Mesendoderm (in vitro differentiated cells): ENCODE measurements around the gene MAP2K4.

Experiments used
- DNase-seq: peaks from one replicate; pipeline ENCODE4 v3.0.0; 2013
- H2AK5ac ChIP-seq: 2 replicates; pipeline ENCODE4 v1.6.1; 2013; ENCODE audit warnings: low read length, inconsistent platforms
- H2BK120ac ChIP-seq: 2 replicates; pipeline ENCODE4 v1.6.1; 2013; ENCODE audit warnings: low read depth, mild to moderate bottlenecking, low read length, moderate library complexity, mixed read lengths
- H2BK15ac ChIP-seq: replicated peaks from 2 replicates; pipeline ENCODE4 v1.6.1; 2013; ENCODE audit warnings: low read depth, mild to moderate bottlenecking, moderate library complexity
- H2BK5ac ChIP-seq: 2 replicates; pipeline ENCODE4 v1.6.1; 2013; ENCODE audit warnings: low read length, inconsistent platforms
- H3K18ac ChIP-seq: 2 replicates; pipeline ENCODE4 v1.6.1; 2013; ENCODE audit warnings: mild to moderate bottlenecking, low read length, mixed read lengths
- H3K23ac ChIP-seq: one replicate; pipeline ENCODE4 v1.6.1; 2013; ENCODE audit warnings: low read length
- H3K27ac ChIP-seq: 2 replicates; pipeline ENCODE4 v1.5.1; 2013; ENCODE audit warnings: low read depth, mild to moderate bottlenecking, inconsistent platforms, low read length, moderate library complexity
- H3K27me3 ChIP-seq: 2 replicates; pipeline ENCODE4 v1.6.1; 2013; ENCODE audit warnings: low read length, control low read depth, mild to moderate bottlenecking, inconsistent platforms; ENCODE audit not compliant: insufficient read depth, poor library complexity
- H3K36me3 ChIP-seq: 2 replicates; pipeline ENCODE4 v1.6.1; 2013; ENCODE audit warnings: low read length, inconsistent platforms; ENCODE audit not compliant: control insufficient read depth, insufficient read depth
- H3K4ac ChIP-seq: one replicate; pipeline ENCODE4 v1.6.1; 2013; ENCODE audit warnings: low read depth, mild to moderate bottlenecking, low read length, moderate library complexity
- H3K4me1 ChIP-seq: 2 replicates; pipeline ENCODE4 v1.6.1; 2013; ENCODE audit warnings: low read depth, low read length, inconsistent platforms; ENCODE audit not compliant: control insufficient read depth
- H3K4me2 ChIP-seq: 2 replicates; pipeline ENCODE4 v1.6.1; 2013; ENCODE audit warnings: low read length
- H3K4me3 ChIP-seq: 2 replicates; pipeline ENCODE4 v1.5.1; 2013; ENCODE audit warnings: mild to moderate bottlenecking, low read length
- H3K56ac ChIP-seq: one replicate; pipeline ENCODE4 v1.6.1; 2013; ENCODE audit warnings: low read length
- H3K79me1 ChIP-seq: 2 replicates; pipeline ENCODE4 v1.6.1; 2013; ENCODE audit warnings: low read length, inconsistent platforms
- H3K79me2 ChIP-seq: 2 replicates; pipeline ENCODE4 v1.6.1; 2013; ENCODE audit warnings: mild to moderate bottlenecking, low read length; ENCODE audit not compliant: control insufficient read depth, insufficient read depth
- H3K9ac ChIP-seq: 2 replicates; pipeline ENCODE4 v1.6.1; 2013; ENCODE audit warnings: low read length, inconsistent platforms
- H4K5ac ChIP-seq: one replicate; pipeline ENCODE4 v1.6.1; 2013; ENCODE audit warnings: low read length
- H4K8ac ChIP-seq: one replicate; pipeline ENCODE4 v1.6.1; 2013; ENCODE audit warnings: low read depth, mild to moderate bottlenecking, control low read depth, low read length, moderate library complexity
- WGBS: extraction: QIAGEN DNeasy Blood & Tissue Kit; methylation state at CpG from one replicate; pipeline ENCODE4 v1.1.7; 2013; ENCODE audit warnings: low lambda C conversion rate, missing lambda C conversion rate; ENCODE audit not compliant: insufficient coverage; ENCODE audit errors: extremely low coverage; 5-methylcytosine and 5-hydroxymethylcytosine counted together

The MAP2K4 gene

GRCh38 chr17:12022310-12022709, 1.6 kb downstream of the MAP2K4 start:
- Histone ChIP-seq H4K8ac (no peak overlapping the region), H4K5ac (no peak overlapping the region), H2BK5ac (no peak overlapping the region)

GRCh38 chr17:12024327-12024726, 3.6 kb downstream of the MAP2K4 start:
- Histone ChIP-seq H2BK5ac (no peak overlapping the region), H3K79me2 (peaks cover 56% of the 10 kb centered on the region), H3K56ac (no peak overlapping the region), H3K27ac (no peak overlapping the region), H2BK15ac (no peak overlapping the region), H4K5ac (no peak overlapping the region), H3K9ac (no peak overlapping the region), H3K27me3 (no peaks in the 10 kb centered on the region), H3K4ac (no peak overlapping the region), H3K36me3 (no peaks in the 10 kb centered on the region), H3K23ac (no peak overlapping the region), H3K18ac (no peak overlapping the region), H2BK120ac (no peak overlapping the region), H3K4me3 (no peak overlapping the region), H2AK5ac (no peak overlapping the region), H3K4me2 (no peak overlapping the region), H3K4me1 (peaks cover 2% of the 10 kb centered on the region), H4K8ac (no peak overlapping the region), H3K79me1 (peaks cover 10% of the 10 kb centered on the region)
- WGBS: no CpG with 5 or more reads among the region's 1 CpG
- DNase-seq: no peak

More at GRCh38 chr17:12022310-12022709, 1.6 kb downstream of the MAP2K4 start:
- H3K56ac ChIP-seq: no peak overlapping the region
- peaks cover 7% of the 10 kb centered on the region for H3K79me1 ChIP-seq
- peaks cover 2% of the 10 kb centered on the region for H3K4me1 ChIP-seq
- H3K4me2 ChIP-seq: no peak overlapping the region
- H3K4ac ChIP-seq: no peak overlapping the region
- no peaks in the 10 kb centered on the region for H3K36me3 ChIP-seq
- no peaks in the 10 kb centered on the region for H3K27me3 ChIP-seq
- no peak overlapping the region for H3K4me3 ChIP-seq
- no peak overlapping the region for H3K27ac ChIP-seq
- no peak overlapping the region for H2BK15ac ChIP-seq
- no CpG with 5 or more reads among the region's 2 CpGs for WGBS
- H3K79me2 ChIP-seq: peaks cover 44% of the 10 kb centered on the region
- DNase-seq: no peak
- H3K9ac ChIP-seq: no peak overlapping the region
- H2AK5ac ChIP-seq: no peak overlapping the region
- H3K23ac ChIP-seq: no peak overlapping the region
- H2BK120ac ChIP-seq: no peak overlapping the region
- H3K18ac ChIP-seq: no peak overlapping the region

DNA sequence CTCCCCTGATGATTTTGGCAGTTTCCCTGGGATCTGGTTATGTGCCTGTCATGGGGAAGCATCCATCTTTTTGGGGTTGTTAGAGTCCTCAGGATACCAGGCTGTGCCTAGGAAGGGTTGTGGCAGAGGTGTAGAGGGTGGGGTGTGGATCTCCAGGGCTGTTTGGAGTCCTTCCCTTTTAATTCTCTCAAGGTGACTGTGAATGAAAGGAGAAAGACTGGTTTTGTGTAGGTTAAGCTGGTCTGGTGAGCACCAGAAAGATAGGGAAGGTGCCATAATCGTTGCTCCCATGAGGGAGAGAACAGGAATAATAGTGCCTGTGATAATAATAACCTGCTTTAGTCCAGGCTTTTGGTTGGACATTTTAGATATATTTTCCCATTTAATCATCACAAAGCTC, 7.0 kb downstream of the MAP2K4 start:
- Histone ChIP-seq H4K5ac (no peak overlapping the region), H3K27ac (no peak overlapping the region), H4K8ac (no peak overlapping the region), H3K4me3 (no peak overlapping the region), H3K4ac (no peak overlapping the region), H3K56ac (no peak overlapping the region), H3K79me1 (peaks cover 8% of the 10 kb centered on the region), H2BK5ac (no peak overlapping the region), H3K4me2 (no peak overlapping the region), H3K23ac (no peak overlapping the region), H2BK15ac (no peak overlapping the region), H2BK120ac (no peak overlapping the region), H3K18ac (no peak overlapping the region), H3K36me3 (no peaks in the 10 kb centered on the region), H3K9ac (no peak overlapping the region), H3K4me1 (no peaks in the 10 kb centered on the region), H3K79me2 (peaks cover 50% of the 10 kb centered on the region), H3K27me3 (no peaks in the 10 kb centered on the region), H2AK5ac (no peak overlapping the region)
- DNase-seq: no peak
- WGBS: no CpG with 5 or more reads among the region's 1 CpG

GRCh38 chr17:12028611-12029010, 7.9 kb downstream of the MAP2K4 start:
- Histone ChIP-seq H3K27me3 (no peaks in the 10 kb centered on the region), H3K18ac (no peak overlapping the region), H3K23ac (no peak overlapping the region), H3K4ac (no peak overlapping the region), H3K27ac (no peak overlapping the region), H2BK5ac (no peak overlapping the region), H2BK15ac (no peak overlapping the region), H3K56ac (no peak overlapping the region), H4K5ac (no peak overlapping the region), H3K4me1 (no peaks in the 10 kb centered on the region), H3K4me3 (no peak overlapping the region), H3K4me2 (no peak overlapping the region), H3K79me1 (peaks cover 7% of the 10 kb centered on the region), H2AK5ac (no peak overlapping the region), H3K9ac (no peak overlapping the region), H2BK120ac (no peak overlapping the region), H4K8ac (no peak overlapping the region), H3K79me2 (peaks cover 45% of the 10 kb centered on the region), H3K36me3 (no peaks in the 10 kb centered on the region)
- no peak for DNase-seq
- WGBS: no CpG with 5 or more reads among the region's 2 CpGs

DNA sequence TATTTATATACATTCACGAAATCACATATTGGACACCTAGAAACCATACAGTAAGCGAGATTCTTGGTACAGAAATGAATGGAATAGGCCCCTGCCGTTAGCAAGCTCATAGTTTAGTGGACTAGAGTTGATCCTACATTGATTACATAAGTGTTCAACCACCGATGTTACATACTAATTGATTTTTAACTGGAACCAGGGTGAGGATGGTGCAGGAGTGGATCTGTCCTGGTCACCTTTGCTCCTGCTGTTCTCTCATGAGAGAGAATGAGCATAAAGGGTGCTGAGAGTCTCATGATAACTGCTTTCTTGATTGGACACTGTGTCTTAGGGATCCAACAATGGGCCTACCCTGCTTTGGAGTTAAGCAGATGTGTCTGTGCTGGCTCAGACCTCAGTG, 13.9 kb downstream of the MAP2K4 start:
- no peaks in the 10 kb centered on the region for H3K4me1 ChIP-seq
- H3K36me3 ChIP-seq: no peaks in the 10 kb centered on the region
- H2BK15ac ChIP-seq: no peak overlapping the region
- no peak overlapping the region for H3K56ac ChIP-seq
- no peak overlapping the region for H3K27ac ChIP-seq
- WGBS: no CpG with 5 or more reads among the region's 4 CpGs
- H3K4me2 ChIP-seq: no peak overlapping the region
- no peak overlapping the region for H2BK120ac ChIP-seq
- peaks cover 9% of the 10 kb centered on the region for H3K79me1 ChIP-seq
- no peak overlapping the region for H4K5ac ChIP-seq
- H3K9ac ChIP-seq: no peak overlapping the region
- no peak for DNase-seq
- H3K79me2 ChIP-seq: peaks cover 28% of the 10 kb centered on the region
- no peak overlapping the region for H3K4ac ChIP-seq
- H3K27me3 ChIP-seq: no peaks in the 10 kb centered on the region
- no peak overlapping the region for H3K23ac ChIP-seq
- H3K18ac ChIP-seq: no peak overlapping the region
- H2BK5ac ChIP-seq: no peak overlapping the region
- H3K4me3 ChIP-seq: no peak overlapping the region
- no peak overlapping the region for H4K8ac ChIP-seq
- no peak overlapping the region for H2AK5ac ChIP-seq

DNA sequence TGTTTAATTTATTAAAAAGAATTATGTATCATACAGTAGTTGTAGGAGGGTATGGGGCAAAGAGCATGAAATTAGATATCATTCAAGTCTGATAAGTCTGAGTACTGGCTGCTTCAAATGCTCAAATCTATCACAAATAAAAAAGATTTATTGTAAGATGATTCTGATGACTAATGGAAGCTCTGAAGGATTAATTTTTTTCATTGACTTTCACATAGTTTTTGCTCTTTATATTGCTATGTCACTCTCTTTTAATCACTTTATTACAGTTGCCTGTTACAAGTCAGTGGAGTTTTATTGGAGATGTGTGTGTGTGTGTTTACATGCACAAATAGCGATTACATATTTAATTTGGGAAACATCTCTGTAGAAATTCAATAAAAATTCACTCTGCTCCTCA, 15.0 kb downstream of the MAP2K4 start:
- Histone ChIP-seq H3K27ac (no peak overlapping the region), H2BK120ac (no peak overlapping the region), H3K79me2 (peaks cover 26% of the 10 kb centered on the region), H3K56ac (no peak overlapping the region), H3K4me3 (no peak overlapping the region), H2BK15ac (no peak overlapping the region), H3K79me1 (peaks cover 12% of the 10 kb centered on the region), H3K27me3 (no peaks in the 10 kb centered on the region), H3K4me2 (no peak overlapping the region), H3K4me1 (no peaks in the 10 kb centered on the region), H2AK5ac (no peak overlapping the region), H3K36me3 (no peaks in the 10 kb centered on the region), H3K4ac (no peak overlapping the region), H4K5ac (no peak overlapping the region), H2BK5ac (no peak overlapping the region), H4K8ac (no peak overlapping the region), H3K18ac (no peak overlapping the region), H3K9ac (no peak overlapping the region), H3K23ac (no peak overlapping the region)
- DNase-seq: no peak
- no CpG with 5 or more reads among the region's 1 CpG for WGBS
